GM21528 (cell line): ENCODE results near the gene F2RL3.

ENCODE experiments used
- ATAC-seq: cut with Tn5 transposase; IDR thresholded peaks from one replicate; pipeline ENCODE4 v1.9.1; 2021; ENCODE audit warnings: mild to moderate bottlenecking, moderate library complexity; ENCODE audit not compliant: unreplicated experiment, low FRiP score

Gene F2RL3

DNA sequence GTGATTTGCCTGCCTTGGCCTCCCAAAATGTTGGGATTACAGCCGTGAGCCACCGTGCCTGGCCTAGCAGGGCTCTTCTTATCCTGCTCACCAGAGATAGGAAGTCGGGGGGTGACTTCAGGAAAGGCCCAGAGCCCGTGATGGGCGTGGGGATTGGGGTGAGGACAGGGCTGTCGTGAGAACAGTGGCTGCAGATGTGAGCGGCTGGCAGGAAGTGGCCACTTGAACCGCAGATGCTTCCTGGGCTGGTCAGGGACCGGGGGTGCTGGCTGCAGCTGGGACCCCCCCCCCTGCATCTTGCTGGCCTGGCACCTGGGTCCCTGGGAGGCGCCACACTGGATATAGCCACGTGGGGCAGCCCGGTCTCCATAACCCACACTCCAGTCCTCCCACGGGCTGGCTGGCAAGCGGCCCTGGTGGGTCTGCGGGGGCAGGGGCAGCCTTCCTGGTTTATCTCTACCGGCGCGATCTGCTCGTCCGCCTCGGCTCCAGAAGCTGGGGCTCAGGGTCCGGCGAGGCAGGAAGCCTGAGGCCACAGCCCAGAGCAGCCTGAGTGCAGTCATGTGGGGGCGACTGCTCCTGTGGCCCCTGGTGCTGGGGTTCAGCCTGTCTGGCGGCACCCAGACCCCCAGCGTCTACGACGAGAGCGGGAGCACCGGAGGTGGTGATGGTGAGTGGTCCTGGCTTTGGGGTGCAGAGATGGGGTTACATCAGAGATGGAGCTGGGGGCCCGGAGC is at the start of gene F2RL3:
TSS of gene F2RL3 (plus strand) at position 371 of the 737 bp plus-strand sequence. CDS start at position 562, 191 bp downstream.
- ATAC-seq: peak; percentile 40

DNA sequence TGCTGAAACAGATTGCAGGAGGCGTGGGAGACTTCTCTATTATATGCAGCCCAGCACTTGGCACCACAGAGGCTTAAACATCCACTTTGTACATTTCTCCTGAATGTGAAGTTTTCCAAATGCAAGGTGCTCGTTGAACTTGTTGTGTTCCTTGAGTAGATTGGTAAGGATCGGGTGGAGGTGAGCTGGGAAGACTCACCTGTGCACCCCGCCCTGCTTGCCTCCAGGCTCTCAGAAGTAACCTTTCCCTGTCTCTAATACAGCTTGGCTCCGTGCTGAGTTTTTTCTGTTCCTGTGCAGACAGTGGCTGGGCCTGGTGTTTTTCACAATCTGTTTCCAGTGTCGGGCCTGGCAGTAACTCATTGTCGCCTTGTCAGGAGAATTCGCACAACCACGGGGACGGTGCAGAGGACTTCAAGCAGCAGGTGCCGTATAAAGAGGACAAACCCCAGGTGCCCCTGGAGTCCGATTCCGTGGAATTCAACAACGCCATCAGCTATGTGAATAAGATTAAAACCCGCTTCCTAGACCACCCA is 47.3 kb upstream of the F2RL3 start:
- no peak for ATAC-seq

DNA sequence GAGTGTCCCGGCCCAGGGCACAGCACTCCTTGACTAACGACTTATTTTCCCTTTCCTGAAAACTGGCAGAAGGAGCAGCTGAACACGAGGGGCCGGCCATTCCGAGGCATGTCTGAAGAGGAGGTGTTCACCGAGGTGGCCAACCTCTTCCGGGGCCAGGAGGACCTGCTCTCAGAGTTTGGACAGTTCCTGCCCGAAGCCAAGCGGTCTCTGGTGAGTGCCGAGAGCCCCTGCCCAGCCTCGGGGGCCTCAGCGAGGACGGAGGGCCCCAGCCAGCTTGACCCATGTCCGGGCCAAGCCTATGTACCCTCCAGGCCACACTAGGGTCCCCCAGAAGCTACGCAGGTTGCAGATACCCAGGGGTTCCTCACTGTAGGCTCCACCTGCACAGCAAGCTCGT is 41.9 kb upstream of the F2RL3 start:
- no peak for ATAC-seq

DNA sequence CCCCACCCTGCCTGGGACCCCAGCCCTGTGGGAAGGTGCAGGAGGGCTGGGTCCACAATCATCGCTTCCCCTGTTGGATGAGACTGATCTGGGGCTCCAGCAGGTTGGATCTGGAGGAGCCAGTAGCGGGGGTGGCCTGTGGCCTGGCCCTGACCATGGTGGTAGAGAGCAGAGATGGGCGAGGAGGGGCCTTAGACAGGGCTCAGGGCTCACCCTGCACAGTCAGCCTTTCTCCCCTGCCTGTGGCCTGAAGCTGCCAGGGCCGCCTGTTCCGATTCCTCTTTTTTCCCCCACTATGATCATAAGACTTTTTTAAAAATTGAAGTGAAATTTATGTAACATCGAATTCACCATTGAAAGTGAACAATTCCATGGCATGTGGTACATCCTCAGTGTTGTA is 41.4 kb upstream of the F2RL3 start:
- ATAC-seq: no peak

DNA sequence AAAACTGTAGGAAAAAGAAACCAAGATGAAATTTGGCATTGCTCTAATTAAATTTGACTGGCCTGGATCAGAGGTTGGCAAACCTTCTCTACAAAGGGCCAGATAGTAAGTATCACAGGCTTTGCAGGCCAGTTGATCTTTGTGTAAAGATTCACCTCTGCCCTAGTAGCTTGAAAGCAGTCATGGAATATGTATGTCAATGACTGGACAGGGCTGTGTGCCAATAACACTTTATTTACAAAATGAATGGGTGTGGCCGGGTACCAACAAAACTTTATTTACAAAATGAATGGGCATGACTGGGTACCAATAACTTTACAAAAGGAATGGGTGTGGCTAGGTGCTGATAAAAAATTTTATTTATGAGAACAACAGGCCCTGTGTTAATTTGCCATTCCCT is 39.6 kb upstream of the F2RL3 start:
- ATAC-seq: no peak

DNA sequence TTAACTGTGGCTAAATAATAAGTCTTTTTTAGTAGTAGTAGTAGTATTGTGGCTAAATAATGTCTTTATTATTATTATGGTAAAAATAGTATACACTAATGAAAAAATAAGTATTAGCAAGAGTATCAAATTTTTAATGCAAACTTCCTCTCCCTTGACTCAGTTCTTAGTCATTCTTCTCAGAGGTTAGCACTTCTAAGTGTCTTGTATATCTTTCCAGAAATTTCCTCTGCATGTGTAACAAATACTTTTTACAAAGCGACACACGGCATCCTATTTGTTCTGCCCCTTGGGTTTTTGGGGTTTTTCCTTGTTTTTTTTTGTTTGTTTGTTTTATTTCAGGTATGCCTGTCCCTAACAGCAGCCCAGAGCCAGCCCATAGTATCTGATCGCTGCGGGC is 38.7 kb upstream of the F2RL3 start:
- ATAC-seq: no peak

DNA sequence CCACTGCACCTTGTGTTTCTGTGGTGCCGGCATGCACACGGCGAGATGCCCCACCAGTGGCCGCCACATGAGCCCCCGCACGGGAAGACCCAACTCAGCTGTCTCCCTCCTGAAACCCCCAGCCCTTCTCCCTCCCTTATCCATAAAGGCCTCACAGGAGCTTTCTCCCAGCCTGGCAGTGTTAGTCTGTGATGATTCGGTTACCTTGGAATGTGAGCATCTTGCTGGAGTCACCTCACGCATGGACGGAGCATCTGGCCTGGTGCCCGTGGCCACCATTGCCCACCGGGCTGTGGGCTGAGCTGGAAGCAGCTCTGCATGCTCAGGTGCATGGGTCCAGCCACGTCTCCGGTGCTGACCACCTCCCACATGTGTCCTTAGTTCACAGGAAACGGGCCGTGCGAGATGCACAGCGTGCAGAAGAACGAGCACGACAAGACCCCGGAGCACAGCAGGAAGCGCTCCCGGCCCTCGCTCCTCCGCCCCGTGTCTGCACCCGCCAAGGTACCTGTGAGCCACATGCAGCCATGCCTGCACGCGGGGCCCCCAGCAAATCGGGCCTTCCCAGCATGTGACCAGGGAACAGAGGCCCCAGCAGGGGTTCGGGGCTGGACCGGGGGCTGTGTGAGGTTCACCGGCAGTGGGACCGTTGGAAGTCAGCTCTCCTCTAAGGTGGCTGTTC is 37.6 kb upstream of the F2RL3 start:
- no peak for ATAC-seq

DNA sequence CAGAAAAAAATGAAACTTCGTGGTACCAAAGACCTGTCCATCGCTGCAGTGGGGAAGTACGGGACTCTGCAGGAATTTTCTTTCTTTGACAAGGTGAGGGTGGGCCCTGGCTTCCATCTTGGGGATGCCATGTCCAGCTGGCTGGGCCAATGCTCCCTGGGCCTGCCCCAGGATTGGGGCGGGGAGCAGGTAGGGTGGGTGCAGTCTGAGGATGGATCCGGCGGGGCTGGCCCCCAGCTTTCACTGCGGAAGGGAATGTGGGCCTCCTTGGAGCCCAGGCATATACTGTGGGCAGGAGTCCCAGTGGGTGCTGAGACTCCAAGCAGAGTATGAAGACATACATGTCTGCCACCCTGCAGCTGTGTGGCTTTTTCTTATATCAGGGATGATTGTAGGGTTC is 35.7 kb upstream of the F2RL3 start:
- no peak for ATAC-seq

DNA sequence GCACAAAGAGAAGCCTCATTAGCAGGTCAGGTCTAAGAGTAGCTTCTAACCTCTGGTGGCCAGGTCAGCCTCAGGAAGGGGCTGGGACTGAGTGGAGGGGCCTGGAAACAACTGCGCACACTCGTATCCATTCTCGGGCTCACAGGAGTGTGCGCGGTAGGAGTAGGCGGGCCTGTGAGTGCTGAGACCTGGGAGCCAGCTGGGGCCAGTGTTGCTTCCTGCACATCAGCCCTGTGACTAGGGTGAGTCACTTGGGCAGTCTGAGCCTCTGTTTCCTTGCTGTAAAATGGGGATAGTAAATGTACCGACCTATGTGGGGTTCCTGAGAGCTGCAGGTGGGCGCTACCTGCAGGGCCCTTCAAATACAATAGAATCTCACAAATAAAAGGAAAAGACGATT is 32.7 kb upstream of the F2RL3 start:
- no peak for ATAC-seq

DNA sequence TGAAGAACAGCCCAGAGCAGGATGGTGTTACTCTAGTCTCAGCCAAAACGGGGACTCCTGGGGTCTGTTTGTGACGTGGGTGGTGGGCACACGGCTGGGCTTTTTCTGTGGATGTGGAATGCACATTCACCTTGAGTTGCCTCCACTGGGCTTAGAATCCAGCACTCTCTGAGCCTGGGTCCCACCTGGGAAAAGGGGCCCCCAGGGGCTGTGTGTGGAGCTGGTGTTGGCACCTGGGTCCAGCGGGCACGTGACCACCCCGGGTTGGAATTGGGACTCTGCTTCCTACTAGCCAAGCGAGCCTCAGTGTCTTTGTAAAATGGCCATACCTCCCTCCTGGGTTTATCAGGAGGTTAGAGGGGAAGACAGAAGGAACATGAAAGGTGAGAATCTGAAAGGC is 29.2 kb upstream of the F2RL3 start:
- no peak for ATAC-seq

DNA sequence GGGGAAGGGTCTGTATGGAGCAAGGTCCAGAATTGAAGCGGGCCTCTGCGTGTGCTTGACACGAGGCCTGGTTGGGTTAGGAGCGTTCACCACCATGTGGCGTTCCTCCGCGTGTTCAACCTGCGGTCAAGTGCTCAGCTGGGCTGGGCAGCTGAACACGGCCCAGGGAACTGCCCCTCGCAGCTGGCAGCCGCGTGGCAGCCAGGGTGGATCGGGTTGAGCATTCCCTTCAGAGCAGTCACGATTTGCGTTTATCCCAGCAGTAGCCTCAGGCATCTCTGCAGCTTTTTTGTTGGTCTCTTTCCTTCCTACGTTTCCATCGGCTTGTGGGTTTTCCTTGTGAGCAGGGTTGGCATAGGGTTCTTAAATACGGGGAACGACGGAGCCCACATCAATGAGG is 28.7 kb upstream of the F2RL3 start:
- no peak for ATAC-seq

DNA sequence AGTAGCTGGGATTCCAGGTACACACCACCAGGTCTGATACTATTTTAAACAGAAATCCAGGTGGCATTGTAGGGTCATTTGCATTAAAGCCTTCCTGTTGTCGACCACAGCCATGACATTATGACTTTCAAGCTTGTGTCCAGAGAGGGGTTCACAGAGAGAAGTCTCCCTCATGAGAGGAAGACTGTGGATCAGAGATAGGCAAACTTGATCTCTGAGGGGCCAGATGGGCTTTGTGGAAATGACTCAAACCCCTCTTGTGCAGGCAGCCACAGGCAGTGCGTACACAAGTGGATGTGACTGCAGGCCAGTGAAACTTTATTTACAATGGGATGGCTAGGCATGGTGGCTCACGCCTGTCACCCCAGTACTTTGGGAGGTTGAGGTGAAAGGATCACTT is 27.8 kb upstream of the F2RL3 start:
- no peak for ATAC-seq

DNA sequence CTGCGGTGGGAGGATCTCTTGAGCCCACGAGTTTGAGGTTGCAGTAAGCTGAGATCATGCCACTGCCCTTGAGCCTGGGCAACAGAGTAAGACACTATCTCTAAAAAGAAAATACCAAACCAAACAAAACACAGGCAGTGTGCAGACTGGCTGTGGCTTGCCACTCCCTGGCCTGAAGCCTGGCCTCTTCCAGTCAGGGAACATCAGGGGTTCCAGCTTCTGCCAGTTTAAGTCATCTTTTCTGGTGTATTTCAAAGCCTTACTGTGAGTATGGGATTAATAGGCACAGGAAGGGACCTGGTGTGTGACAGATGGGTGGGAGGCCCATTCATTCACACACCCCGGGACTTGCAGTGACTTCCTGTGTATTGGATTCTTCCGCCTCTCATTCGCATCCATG is 27.0 kb upstream of the F2RL3 start:
- no peak for ATAC-seq

DNA sequence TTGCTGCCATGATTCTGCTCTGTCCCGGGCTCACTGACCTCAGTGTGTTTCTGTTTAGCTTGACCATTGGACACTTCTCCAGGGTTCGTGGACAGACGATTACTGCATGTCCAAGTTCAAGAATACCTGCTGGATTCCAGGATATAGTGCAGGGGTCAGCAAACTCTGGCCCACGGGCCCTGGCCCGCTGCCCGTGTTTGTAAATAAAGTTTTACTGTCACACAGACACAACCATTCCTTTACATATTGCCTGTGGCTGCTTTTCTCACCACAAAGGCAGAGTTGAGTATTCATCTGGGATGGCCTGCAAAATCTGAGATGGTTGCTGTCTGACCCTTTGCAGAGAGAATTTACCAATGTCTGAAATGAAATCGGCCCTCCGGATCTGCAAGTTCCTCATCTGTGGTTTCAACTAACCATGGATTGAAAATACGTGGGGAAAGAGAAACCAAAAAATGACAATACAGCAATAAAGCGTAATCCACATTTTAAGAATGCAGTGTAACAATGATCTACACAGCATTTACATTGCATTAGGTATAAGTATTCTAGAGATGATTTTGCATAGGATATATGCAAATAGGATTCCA is 25.9 kb upstream of the F2RL3 start:
- ATAC-seq: no peak

DNA sequence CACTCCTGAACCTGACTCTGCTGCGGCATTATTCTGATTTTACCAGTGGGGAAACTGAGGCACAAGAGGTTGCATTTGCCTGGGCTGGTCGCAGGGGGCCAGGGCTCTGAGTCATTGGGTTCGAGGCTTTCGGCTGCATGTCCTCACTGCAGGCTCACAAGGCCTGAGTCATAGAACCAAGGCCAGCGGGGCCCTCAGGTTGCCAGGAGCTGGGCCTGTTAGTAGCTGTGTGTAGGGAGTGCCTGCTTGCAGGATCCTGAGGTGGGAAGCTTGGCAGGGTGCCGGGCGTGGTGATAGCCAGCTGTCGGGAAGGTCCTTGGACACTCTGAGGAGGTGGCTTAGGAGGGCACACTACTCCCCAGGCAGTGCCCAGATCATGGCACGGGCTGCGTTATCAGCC is 21.6 kb upstream of the F2RL3 start:
- no peak for ATAC-seq

DNA sequence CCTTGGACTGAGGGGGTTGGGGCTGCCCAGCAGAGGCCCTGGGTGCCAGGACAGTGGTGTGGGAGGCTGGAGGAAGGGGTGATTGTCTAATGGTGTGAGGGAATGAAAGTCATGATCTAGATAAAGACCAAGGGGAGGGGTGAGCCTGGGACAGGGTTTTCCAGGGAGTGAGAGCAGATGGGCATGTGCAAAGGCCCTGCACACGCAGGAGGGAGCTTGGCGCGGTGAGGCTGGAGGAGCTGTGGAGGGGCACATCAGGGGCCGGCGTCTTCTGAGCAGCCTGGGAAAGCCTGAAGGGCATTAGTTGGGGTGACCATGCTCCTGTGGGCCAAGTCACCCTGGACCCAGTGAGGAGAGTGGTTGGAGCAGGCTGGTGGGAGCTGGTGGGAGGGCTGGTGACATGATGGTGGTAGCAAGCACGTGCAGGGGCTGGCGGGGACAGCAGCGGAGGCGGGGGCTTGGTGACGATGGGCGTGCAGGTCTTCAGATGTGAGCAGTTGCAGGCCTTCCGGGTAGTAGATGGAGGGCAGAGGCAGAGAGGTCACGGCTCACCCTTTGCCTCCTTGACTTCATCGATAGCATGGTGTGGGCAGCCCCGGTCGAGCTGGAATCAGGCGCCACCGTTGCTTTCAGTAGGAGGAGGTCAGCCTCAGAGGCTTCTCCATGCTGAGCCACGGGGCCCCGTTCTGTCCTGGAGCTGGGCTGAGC is 20.2 kb upstream of the F2RL3 start:
- ATAC-seq: no peak

DNA sequence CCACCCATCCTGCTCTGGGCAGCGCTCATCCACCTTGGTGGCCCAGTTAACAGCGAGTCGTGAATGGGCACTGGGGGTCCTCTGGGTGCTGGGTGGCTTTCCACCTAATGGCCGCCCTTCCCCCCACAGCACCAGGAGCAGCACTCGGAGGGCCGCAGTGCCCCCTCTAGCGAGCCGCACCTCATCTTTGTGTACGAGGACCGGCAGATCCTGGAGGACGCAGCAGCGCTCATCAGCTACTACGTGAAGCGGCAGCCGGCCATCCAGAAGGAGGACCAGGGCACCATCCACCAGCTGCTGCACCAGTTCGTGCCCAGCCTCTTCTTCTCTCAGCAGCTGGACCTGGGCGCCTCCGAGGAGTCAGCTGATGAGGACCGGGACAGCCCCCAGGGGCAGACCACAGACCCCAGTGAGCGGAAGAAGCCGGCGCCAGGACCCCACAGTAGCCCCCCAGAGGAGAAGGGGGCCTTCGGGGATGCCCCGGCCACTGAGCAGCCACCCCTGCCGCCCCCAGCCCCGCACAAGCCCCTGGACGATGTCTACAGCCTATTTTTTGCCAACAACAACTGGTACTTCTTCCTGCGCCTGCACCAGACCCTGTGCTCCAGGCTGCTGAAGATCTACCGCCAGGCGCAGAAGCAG is 19.3 kb upstream of the F2RL3 start:
- no peak for ATAC-seq

DNA sequence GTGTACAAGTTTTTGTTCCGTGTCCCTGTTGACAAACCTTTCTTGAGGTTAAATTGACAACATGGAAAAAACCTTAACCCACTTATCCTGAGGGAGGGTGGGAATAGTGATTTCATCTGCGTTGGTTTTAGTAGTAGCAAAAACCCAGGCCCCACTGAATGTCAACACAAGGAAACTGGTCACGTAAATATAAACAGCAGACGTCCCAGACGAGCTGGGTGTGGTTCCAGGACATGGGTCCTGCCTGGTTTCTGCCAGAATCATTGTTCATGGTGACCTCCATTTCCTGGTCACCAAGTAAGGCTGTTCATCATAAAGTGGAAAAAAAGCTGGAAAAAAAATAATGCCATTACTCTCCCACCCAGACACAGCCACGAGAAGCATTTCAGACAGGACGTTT is 16.9 kb upstream of the F2RL3 start:
- no peak for ATAC-seq

DNA sequence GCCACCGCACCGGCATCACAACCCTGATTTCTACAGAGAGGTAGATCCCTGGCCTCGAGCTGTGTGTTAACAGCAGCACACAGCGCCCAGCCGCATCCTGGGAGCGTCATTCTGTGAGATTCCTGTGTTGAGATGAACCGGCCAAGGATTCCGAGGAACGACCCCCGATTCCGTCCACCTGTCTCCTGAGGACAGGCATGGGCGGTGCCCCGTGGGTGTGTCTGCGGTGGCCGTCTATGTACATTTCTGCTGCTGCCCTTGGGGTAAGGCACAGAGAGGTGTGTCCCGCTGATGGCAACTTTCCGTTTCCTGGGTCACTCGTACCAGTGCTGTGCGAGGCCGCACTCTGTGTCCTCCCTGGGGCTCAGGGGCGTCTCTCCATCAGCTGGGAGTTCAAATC is 16.1 kb upstream of the F2RL3 start:
- no peak for ATAC-seq

DNA sequence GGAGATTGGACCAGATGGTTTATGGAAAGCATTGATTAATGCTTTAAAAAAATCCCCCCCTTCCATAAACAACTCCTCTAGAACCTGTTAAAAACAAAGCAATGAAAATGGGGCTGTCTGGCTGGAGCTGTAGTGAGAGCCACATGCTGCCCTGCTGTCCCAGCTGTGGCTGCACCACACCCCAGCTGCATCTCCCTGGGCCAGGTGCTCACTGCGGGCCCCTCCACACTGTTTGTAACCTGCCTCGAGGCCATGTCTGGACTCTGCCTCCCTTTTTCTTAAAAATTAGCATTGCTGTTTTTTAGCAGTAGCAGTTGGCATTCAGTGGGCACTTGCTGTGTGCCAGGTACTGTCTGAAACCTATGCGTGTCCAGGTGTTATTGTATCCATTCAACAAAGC is 15.2 kb upstream of the F2RL3 start:
- ATAC-seq: no peak
